BLaER1 treated with 17β-estradiol and CSF1 and Interleukin-3, amounts not matched to agents 10 nM and 100 nM (cell line): ENCODE data around the gene DNAJC6.
A peak's percentile ranks its signal among the peaks of the same experiment; 100 is the strongest.

Experiments used
- H3K27ac ChIP-seq, 11 experiments: shearing (Covaris generic); formaldehyde crosslinking; 2 replicates each; pipeline ENCODE4 v1.8.1; 2022
- H3K27me3 ChIP-seq, 11 experiments: shearing (Covaris generic); formaldehyde crosslinking; 2 replicates each; pipeline ENCODE4 v1.8.1; 2022
- H3K36me3 ChIP-seq, 11 experiments: shearing (Covaris generic); formaldehyde crosslinking; 2 replicates each; pipeline ENCODE4 v1.8.1; 2022
- H3K4me1 ChIP-seq, 10 experiments: shearing (Covaris generic); formaldehyde crosslinking; 2 replicates each; pipeline ENCODE4 v1.8.1; 2022
- H3K4me2 ChIP-seq, 11 experiments: shearing (Covaris generic); formaldehyde crosslinking; 2 replicates each; pipeline ENCODE4 v1.8.1; 2022
- H3K4me3 ChIP-seq, 10 experiments: shearing (Covaris generic); formaldehyde crosslinking; 2 replicates each; pipeline ENCODE4 v1.8.1; 2022
- H3K9ac ChIP-seq, 11 experiments: shearing (Covaris generic); formaldehyde crosslinking; 2 replicates each; pipeline ENCODE4 v1.8.1; 2022
- H3K9me3 ChIP-seq, 11 experiments: shearing (Covaris generic); formaldehyde crosslinking; replicated peaks in 1 of 11; 2 replicates each; pipeline ENCODE4 v1.8.1; 2022
- H4K20me1 ChIP-seq, 11 experiments: shearing (Covaris generic); formaldehyde crosslinking; 2 replicates each; pipeline ENCODE4 v1.8.1; 2022
- Cebpa-rat ChIP-seq, 11 experiments: shearing (Covaris generic); IDR thresholded peaks; 2 replicates each; pipeline ENCODE4 v1.8.1; 2022

The DNAJC6 gene

DNA sequence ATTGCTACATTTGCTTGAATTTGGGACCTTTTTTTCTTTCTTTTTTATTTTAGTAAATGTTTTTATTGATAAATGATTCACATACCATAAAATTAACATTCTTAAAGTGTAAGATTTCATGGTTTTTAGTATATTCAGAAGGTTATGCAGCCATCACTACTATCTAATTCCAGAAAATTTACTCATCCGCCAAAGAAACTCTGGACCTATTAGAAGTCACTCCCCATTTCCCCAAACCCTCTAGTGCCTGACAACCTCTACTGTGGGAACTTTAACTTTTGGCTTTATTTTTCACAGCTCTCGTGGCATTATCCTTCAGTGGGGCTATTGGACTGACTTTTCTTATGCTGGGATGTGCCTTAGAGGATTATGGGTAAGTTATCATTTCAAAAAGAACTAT is 115.7 kb downstream of the DNAJC6 start:
- Histone ChIP-seq H3K4me3 (no peak overlapping the region), H4K20me1 (peaks cover 0 to 55% (median 0%) of the 10 kb centered on the region in 11 experiments; a peak in 6 of 22 replicates)

DNA sequence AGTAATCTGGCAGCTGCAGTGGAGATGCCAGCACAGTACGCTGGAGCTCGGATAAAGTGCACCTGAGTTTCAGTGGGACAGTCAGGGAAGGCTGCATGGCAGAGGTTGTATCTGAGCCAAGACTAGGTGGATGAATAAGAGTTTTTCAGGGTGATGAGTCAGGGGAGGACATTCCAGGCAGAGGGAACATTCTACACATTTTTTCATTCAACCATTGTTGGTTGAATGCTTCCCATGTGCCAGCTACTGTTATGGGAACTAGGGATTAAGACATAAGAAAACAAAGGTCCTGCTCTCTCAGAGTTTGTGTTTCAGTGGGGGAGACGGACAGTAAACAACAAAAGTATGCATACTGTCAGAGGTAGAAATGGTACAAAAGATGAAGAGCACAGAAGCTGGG is 116.4 kb downstream of the DNAJC6 start:
- no peak overlapping the region for H3K4me3 ChIP-seq
- no peaks in the 10 kb centered on the region for H3K27me3 ChIP-seq
- peaks cover 43 to 69% (median 56%) of the 10 kb centered on the region in 11 experiments for H3K36me3 ChIP-seq
- H4K20me1 ChIP-seq: peaks cover 0 to 57% (median 0%) of the 10 kb centered on the region in 11 experiments; a peak in 6 of 22 replicates
- peaks cover 24 to 61% (median 35%) of the 10 kb centered on the region in 10 experiments for H3K4me1 ChIP-seq
- peak overlapping the region in 8 of 11 experiments; percentile 7 to 42 (median 16); a peak in 11 of 22 replicates for H3K4me2 ChIP-seq
- H3K9ac ChIP-seq: no peak overlapping the region
- no peak overlapping the region for H3K27ac ChIP-seq
- peaks cover 0 to 10% (median 0%) of the 10 kb centered on the region in 11 experiments; a peak in 3 of 22 replicates for H3K9me3 ChIP-seq
- TF ChIP-seq Cebpa-rat (IDR thresholded peaks at IDR 0.05): no peak

More for the DNA sequence above, 115.7 kb downstream of the DNAJC6 start:
- H3K4me2 ChIP-seq: peak overlapping the region in 4 of 11 experiments; percentile 13 to 84 (median 30); a peak in 2 of 22 replicates
- H3K27me3 ChIP-seq: no peaks in the 10 kb centered on the region
- no peak overlapping the region for H3K9ac ChIP-seq
- peaks cover 0 to 10% (median 0%) of the 10 kb centered on the region in 11 experiments; a peak in 3 of 22 replicates for H3K9me3 ChIP-seq
- H3K4me1 ChIP-seq: peaks cover 24 to 54% (median 31%) of the 10 kb centered on the region in 10 experiments
- peaks cover 37 to 62% (median 49%) of the 10 kb centered on the region in 11 experiments for H3K36me3 ChIP-seq
- no peak overlapping the region; a peak in 3 of 22 replicates for H3K27ac ChIP-seq
- no peak for TF ChIP-seq Cebpa-rat (IDR thresholded peaks at IDR 0.05)

GRCh38 chr1:65429078-65429477 is 119.7 kb downstream of the DNAJC6 start:
- peaks cover 11 to 40% (median 19%) of the 10 kb centered on the region in 10 experiments for H3K4me1 ChIP-seq
- peaks cover 0 to 61% (median 0%) of the 10 kb centered on the region in 11 experiments; a peak in 4 of 22 replicates for H4K20me1 ChIP-seq
- peak overlapping the region in 4 of 11 experiments; percentile 6 to 55 (median 42); a peak in 6 of 22 replicates for H3K4me2 ChIP-seq
- peaks cover 56 to 89% (median 77%) of the 10 kb centered on the region in 11 experiments for H3K36me3 ChIP-seq
- peak overlapping the region in 8 of 11 experiments; percentile 12 to 78 (median 63); a peak in 11 of 22 replicates for H3K27ac ChIP-seq
- H3K9ac ChIP-seq: peak overlapping the region in 2 of 11 experiments; percentile 4 to 35; a peak in 2 of 22 replicates
- no peak for TF ChIP-seq Cebpa-rat (IDR thresholded peaks at IDR 0.05)
- no peaks in the 10 kb centered on the region for H3K27me3 ChIP-seq
- no peak overlapping the region for H3K4me3 ChIP-seq
- H3K9me3 ChIP-seq: peaks cover 0 to 8% (median 0%) of the 10 kb centered on the region in 11 experiments; a peak in 3 of 22 replicates

GRCh38 chr1:65429806-65430205 is 120.5 kb downstream of the DNAJC6 start:
- peaks cover 64 to 89% (median 79%) of the 10 kb centered on the region in 11 experiments for H3K36me3 ChIP-seq
- no peak overlapping the region for H3K4me3 ChIP-seq
- TF ChIP-seq Cebpa-rat (IDR thresholded peaks at IDR 0.05): peak in 1 of 11 experiments; percentile 9; a peak in 1 of 22 replicates
- H3K4me2 ChIP-seq: peak overlapping the region in 7 of 11 experiments; percentile 19 to 66 (median 49); a peak in 12 of 22 replicates
- peaks cover 0 to 53% (median 0%) of the 10 kb centered on the region in 11 experiments; a peak in 4 of 22 replicates for H4K20me1 ChIP-seq
- H3K9ac ChIP-seq: peak overlapping the region in 5 of 11 experiments; percentile 4 to 64 (median 45); a peak in 6 of 22 replicates
- peaks cover 11 to 32% (median 19%) of the 10 kb centered on the region in 10 experiments for H3K4me1 ChIP-seq
- peak overlapping the region in 9 of 11 experiments; percentile 23 to 78 (median 63); a peak in 15 of 22 replicates for H3K27ac ChIP-seq
- peaks cover 0 to under 1% (median 0%) of the 10 kb centered on the region in 11 experiments; a peak in 2 of 22 replicates for H3K9me3 ChIP-seq
- H3K27me3 ChIP-seq: no peaks in the 10 kb centered on the region

- Histone ChIP-seq H3K27ac (peak overlapping the region in 4 of 11 experiments; percentile 63 to 78 (median 76); a peak in 6 of 22 replicates), H3K36me3 (peaks cover 53 to 89% (median 68%) of the 10 kb centered on the region in 11 experiments), H3K9ac (peak overlapping the region in 1 of 11 experiments; percentile 64; a peak in 3 of 22 replicates)
Observed at GRCh38 chr1:65431111-65431705, 121.9 kb downstream of the DNAJC6 start.

DNA sequence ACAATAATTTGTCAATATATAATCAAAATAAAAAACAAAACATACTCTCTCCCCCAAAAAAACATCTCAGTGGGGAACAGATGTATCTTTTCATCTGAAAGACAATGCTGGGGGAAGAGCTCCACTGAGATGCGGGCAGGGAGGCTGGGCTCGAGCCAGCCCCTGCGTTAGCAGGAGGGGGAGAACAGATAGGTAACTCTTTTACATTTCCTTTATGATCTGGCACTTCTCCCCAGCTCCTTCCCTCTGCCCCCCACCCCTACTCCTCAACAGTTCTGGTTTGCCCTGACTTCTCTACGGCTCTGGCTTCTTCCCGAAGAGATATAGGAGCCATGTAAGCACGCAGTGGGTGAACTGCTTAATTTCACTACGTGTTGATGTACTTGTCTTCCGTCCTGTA is 123.6 kb downstream of the DNAJC6 start:
- H3K36me3 ChIP-seq: peaks cover 36 to 89% (median 52%) of the 10 kb centered on the region in 11 experiments
- no peak overlapping the region for H3K4me2 ChIP-seq
- H3K27me3 ChIP-seq: no peaks in the 10 kb centered on the region
- TF ChIP-seq Cebpa-rat (IDR thresholded peaks at IDR 0.05): no peak
- H4K20me1 ChIP-seq: peaks cover 0 to 39% (median 0%) of the 10 kb centered on the region in 11 experiments; a peak in 2 of 22 replicates
- no peak overlapping the region for H3K4me3 ChIP-seq
- peaks cover 0 to 25% (median 13%) of the 10 kb centered on the region in 10 experiments; a peak in 14 of 20 replicates for H3K4me1 ChIP-seq
- no peak overlapping the region for H3K9ac ChIP-seq
- H3K9me3 ChIP-seq: no peaks in the 10 kb centered on the region
- H3K27ac ChIP-seq: no peak overlapping the region

More at GRCh38 chr1:65431111-65431705, 121.9 kb downstream of the DNAJC6 start:
- Histone ChIP-seq H4K20me1 (peaks cover 0 to 44% (median 0%) of the 10 kb centered on the region in 11 experiments; a peak in 2 of 22 replicates), H3K27me3 (no peaks in the 10 kb centered on the region), H3K9me3 (no peaks in the 10 kb centered on the region), H3K4me1 (peaks cover 0 to 25% (median 13%) of the 10 kb centered on the region in 10 experiments; a peak in 17 of 20 replicates), H3K4me2 (peak overlapping the region in 1 of 11 experiments; percentile 55; a peak in 1 of 22 replicates), H3K4me3 (no peak overlapping the region)
- TF ChIP-seq Cebpa-rat (IDR thresholded peaks at IDR 0.05): no peak

DNA sequence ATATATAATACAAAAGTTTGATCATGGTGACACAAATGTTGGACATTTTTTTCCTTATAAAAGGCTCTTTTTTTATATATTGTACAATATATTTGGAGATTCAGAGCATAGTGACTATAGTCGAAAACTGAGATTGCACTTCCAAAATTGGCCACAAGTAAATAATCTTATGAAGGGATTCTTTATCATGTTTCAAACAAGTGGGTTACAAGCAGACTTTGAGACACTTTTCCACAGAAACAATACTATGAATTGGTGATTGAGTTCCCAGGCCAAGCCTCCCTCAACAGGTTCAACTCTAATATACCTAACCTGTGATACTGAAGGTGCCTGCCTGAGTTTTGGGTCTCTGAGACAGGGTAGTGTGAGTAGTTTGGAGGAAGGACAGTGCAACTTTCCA is 124.9 kb downstream of the DNAJC6 start:
- Histone ChIP-seq H3K9me3 (no peaks in the 10 kb centered on the region), H3K9ac (no peak overlapping the region), H3K4me2 (no peak overlapping the region), H3K4me1 (peaks cover 0 to 17% (median 11%) of the 10 kb centered on the region in 10 experiments; a peak in 14 of 20 replicates), H3K4me3 (no peak overlapping the region), H4K20me1 (peaks cover 0 to 35% (median 0%) of the 10 kb centered on the region in 11 experiments; a peak in 2 of 22 replicates), H3K36me3 (peaks cover 29 to 80% (median 49%) of the 10 kb centered on the region in 11 experiments), H3K27me3 (no peaks in the 10 kb centered on the region), H3K27ac (no peak overlapping the region)
- TF ChIP-seq Cebpa-rat (IDR thresholded peaks at IDR 0.05): no peak

GRCh38 chr1:65434760-65435159 is 125.4 kb downstream of the DNAJC6 start:
- Histone ChIP-seq H3K4me3 (no peak overlapping the region), H3K4me1 (peaks cover 0 to 15% (median 6%) of the 10 kb centered on the region in 10 experiments; a peak in 14 of 20 replicates), H3K4me2 (no peak overlapping the region), H3K27ac (no peak overlapping the region), H3K9ac (no peak overlapping the region), H4K20me1 (peaks cover 0 to 32% (median 0%) of the 10 kb centered on the region in 11 experiments; a peak in 2 of 22 replicates), H3K9me3 (no peaks in the 10 kb centered on the region), H3K27me3 (no peaks in the 10 kb centered on the region), H3K36me3 (peaks cover 27 to 76% (median 45%) of the 10 kb centered on the region in 11 experiments)
- no peak for TF ChIP-seq Cebpa-rat (IDR thresholded peaks at IDR 0.05)
